RWPE1 (cell line): ENCODE results near the gene GATB.

ENCODE experiments used
- CTCF ChIA-PET: fragments of 350-600 bp; sonication (Branson Sonifier 250); formaldehyde crosslinking; extraction: SDS; loops from one replicate; lab custom pipeline; 2021; lab: Yijun Ruan, JAX
- POLR2A ChIA-PET: fragments of 400-600 bp; formaldehyde crosslinking; extraction: SDS; loops from one replicate; lab custom pipeline; 2020; ENCODE audit warnings: antibody characterized with exemption; ENCODE audit not compliant: low non-redundant PET; lab: Yijun Ruan, JAX
- DNase-seq: peaks from one replicate; pipeline ENCODE4 v3.0.0; 2012; ENCODE audit warnings: low spot score
- H3K27ac ChIP-seq: fragments of 450-650 bp; 2 replicates; pipeline ENCODE4 v1.5.1; 2017
- TF ChIP-seq, protein P1 (sequence below): fragments of 450-650 bp; conservative IDR thresholded peaks from 2 replicates; pipeline ENCODE4 v1.5.1; 2017; ENCODE audit warnings: low read depth, mild to moderate bottlenecking

Gene GATB

GRCh38 chr4:151677193-151677592, 83.6 kb downstream of the GATB start:
- ChIA-PET POLR2A (no interaction called here), CTCF (no interaction called here)
- TF ChIP-seq, protein P1, sequence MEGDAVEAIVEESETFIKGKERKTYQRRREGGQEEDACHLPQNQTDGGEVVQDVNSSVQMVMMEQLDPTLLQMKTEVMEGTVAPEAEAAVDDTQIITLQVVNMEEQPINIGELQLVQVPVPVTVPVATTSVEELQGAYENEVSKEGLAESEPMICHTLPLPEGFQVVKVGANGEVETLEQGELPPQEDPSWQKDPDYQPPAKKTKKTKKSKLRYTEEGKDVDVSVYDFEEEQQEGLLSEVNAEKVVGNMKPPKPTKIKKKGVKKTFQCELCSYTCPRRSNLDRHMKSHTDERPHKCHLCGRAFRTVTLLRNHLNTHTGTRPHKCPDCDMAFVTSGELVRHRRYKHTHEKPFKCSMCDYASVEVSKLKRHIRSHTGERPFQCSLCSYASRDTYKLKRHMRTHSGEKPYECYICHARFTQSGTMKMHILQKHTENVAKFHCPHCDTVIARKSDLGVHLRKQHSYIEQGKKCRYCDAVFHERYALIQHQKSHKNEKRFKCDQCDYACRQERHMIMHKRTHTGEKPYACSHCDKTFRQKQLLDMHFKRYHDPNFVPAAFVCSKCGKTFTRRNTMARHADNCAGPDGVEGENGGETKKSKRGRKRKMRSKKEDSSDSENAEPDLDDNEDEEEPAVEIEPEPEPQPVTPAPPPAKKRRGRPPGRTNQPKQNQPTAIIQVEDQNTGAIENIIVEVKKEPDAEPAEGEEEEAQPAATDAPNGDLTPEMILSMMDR, result no peak

DNA sequence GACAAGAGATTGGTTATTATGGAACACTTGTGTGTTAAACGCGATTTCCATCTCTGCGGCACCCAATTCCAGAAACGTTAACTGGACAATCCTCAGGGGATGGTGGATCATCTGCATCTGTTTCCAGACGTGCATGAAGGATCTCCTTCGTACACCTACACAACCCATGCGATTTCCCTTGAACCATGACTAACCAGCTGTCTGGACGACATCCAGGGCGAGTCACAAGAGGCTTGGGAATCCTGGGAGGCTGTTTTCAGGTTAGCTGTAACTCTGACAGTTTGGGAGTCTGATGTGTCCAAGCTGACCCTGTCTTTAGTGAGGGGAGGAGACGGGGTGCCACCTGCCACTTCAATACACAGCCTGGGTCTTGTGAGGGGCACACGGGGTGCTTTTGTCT, 84.5 kb downstream of the GATB start:
- TF ChIP-seq, protein P1, result no peak
- peak overlapping the region; percentile 58 for H3K27ac ChIP-seq
- CTCF ChIA-PET, result interaction anchor here (0.6 kb wide), 1 partner anchor 533 kb away, joined by 4 read pairs; no protein-coding TSS in a partner anchor
- DNase-seq, result peak; percentile 64
- POLR2A ChIA-PET, result no interaction called here

More at GRCh38 chr4:151677193-151677592, 83.6 kb downstream of the GATB start:
- H3K27ac ChIP-seq, result no peak overlapping the region
- DNase-seq, result no peak

DNA sequence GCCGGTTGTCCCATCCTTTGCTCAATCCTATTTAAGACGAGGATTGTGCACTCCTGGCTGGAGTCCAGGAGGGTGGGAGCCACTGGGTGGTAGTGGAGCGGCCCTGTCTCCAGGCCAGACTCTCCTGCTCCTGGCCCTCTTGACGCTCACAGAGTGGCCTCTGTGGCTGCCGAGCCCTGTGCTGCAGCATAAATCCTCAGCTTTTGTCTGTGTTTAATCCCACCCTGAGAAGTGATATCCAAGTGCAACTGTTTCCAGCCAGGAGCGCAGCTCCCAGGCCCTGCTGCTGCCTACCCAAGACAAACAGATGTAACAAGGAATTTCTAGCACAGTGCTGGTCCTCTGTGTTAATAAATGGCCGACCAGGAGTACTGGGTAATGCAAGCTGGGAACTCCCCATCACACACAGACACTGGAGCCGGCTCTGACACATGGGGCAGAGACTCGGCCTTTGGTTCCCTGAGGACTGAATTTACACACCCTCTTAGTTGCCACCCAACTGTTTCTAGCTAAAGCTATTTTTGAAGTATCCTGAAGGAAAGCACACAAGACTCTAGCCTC, 85.3 kb downstream of the GATB start:
- ChIA-PET CTCF (no interaction called here), POLR2A (no interaction called here)
- H3K27ac ChIP-seq, result peak overlapping the region; percentile 68
- TF ChIP-seq, protein P1, result no peak
- no peak for DNase-seq

GRCh38 chr4:151674804-151675391, 85.9 kb downstream of the GATB start:
- peak; percentile 74 for DNase-seq
- TF ChIP-seq, protein P1, result no peak
- POLR2A ChIA-PET, result no interaction called here
- peak overlapping the region; percentile 68 for H3K27ac ChIP-seq
- CTCF ChIA-PET, result interaction anchor here (0.6 kb wide), 2 partner anchors 371 to 559 kb away, joined by 3 to 4 read pairs; no protein-coding TSS in a partner anchor

DNA sequence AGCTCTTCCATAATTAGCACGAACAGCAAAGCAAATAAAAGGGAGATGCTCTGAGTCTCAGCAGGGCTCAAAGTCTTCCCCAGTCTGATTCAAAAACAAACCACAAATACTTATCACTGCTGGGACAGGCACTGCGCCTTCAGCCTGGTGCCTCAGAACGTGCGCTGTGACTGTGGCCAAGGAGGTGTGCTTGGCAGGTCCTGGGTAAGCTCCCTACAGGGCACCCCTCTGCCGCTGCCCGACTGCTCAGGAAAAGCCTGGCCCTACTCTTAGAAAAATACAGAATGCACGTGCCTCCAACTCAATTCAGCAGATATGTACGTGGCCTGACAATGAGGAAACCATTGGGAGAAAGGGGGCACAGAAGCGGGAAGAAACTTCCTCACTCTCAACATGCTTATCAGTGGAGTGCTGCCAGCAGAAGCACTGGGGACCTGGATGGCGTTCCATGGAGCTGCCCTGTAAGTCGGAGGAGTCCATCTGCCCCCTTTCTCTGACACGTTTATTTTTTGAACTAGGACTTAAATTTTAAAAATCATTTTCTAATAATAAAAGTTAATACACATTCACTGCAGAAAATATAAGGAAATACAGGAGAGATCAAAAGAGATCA, 86.8 kb downstream of the GATB start:
- TF ChIP-seq, protein P1, result no peak
- DNase-seq, result no peak
- peak overlapping the region; percentile 40 for H3K27ac ChIP-seq
- CTCF ChIA-PET, result interaction anchor here (0.6 kb wide), 1 partner anchor 558 kb away, joined by 4 read pairs; no protein-coding TSS in a partner anchor
- POLR2A ChIA-PET, result no interaction called here

DNA sequence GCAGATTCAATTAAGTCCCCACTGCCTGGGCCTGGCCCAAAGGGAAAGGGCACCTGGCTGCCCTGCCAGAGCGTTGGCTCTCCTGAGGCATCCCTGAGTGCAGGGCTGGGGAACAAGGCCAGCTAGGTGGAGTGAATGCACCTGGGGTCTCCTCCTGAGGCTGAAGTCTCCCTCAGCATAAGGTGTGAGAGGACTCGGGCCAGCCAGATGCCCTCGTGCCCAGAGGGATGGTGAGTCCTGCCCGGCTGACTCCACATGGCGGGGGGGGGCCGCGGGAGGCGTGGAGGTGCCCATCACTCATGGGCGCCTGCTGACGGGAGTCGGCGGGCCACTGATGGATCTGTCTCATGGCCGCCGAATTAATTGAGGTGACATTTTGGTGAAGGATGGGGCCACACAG, 87.8 kb downstream of the GATB start:
- no peak for DNase-seq
- ChIA-PET CTCF (no interaction called here), POLR2A (no interaction called here)
- 0 out of 2 replicates have a peak overlapping the region, but pooled peaks have one; percentile 1 for H3K27ac ChIP-seq
- TF ChIP-seq, protein P1, result no peak
